SK-N-SH treated with all-trans-retinoic acid at 6 μM for 48 hours (cell line): ENCODE results near the gene CARTPT.

Experiments
- ATAC-seq: fragments of 200-7000 bp; cut with Tn5 transposase; 3 replicates; pipeline ENCODE4 v1.9.1; 2020; ENCODE audit warnings: mild to moderate bottlenecking, moderate library complexity
- BACH2 ChIP-seq: fragments of 250-450 bp; sonication (Bioruptor Pico); IDR thresholded peaks from 2 replicates; pipeline ENCODE4 v1.9.0; 2021; ENCODE audit warnings: mild to moderate bottlenecking, borderline replicate concordance
- CREB5 ChIP-seq: fragments of 250-450 bp; sonication (Bioruptor Pico); IDR thresholded peaks from 2 replicates; pipeline ENCODE4 v1.5.1; 2020; ENCODE audit warnings: low read depth, mild to moderate bottlenecking, moderate library complexity
- CSDC2 ChIP-seq: fragments of 250-450 bp; sonication (Bioruptor Pico); IDR thresholded peaks from 2 replicates; pipeline ENCODE4 v1.5.0; 2020; ENCODE audit warnings: mild to moderate bottlenecking, moderate library complexity
- CSRNP3 ChIP-seq: fragments of 250-450 bp; sonication (Bioruptor Pico); IDR thresholded peaks from 2 replicates; pipeline ENCODE4 v1.5.1; 2021; ENCODE audit warnings: mild to moderate bottlenecking, moderate library complexity
- ESRRG ChIP-seq: fragments of 250-450 bp; sonication (Bioruptor Pico); IDR thresholded peaks from 2 replicates; pipeline ENCODE4 v1.6.1; 2021; ENCODE audit warnings: mild to moderate bottlenecking
- GLIS3 ChIP-seq: fragments of 250-450 bp; sonication (Bioruptor Pico); IDR thresholded peaks from 2 replicates; pipeline ENCODE4 v1.5.0; 2020; ENCODE audit warnings: mild to moderate bottlenecking, moderate library complexity
- ISL1 ChIP-seq: fragments of 250-450 bp; sonication (Bioruptor Pico); IDR thresholded peaks from 2 replicates; pipeline ENCODE4 v2.1.2; 2022; ENCODE audit warnings: mild to moderate bottlenecking, moderate library complexity
- OSR1 ChIP-seq: fragments of 250-450 bp; sonication (Bioruptor Pico); IDR thresholded peaks from 2 replicates; pipeline ENCODE4 v1.8.0; 2022; ENCODE audit warnings: moderate library complexity, mild to moderate bottlenecking, inconsistent platforms
- PATZ1 ChIP-seq: fragments of 250-450 bp; sonication (Bioruptor Pico); IDR thresholded peaks from 2 replicates; pipeline ENCODE4 v1.8.0; 2020; ENCODE audit warnings: mild to moderate bottlenecking, moderate library complexity, borderline replicate concordance
- POU6F1 ChIP-seq: fragments of 250-450 bp; sonication (Bioruptor Pico); IDR thresholded peaks from 2 replicates; pipeline ENCODE4 v1.8.0; 2021; ENCODE audit warnings: low read depth, mild to moderate bottlenecking, moderate library complexity, borderline replicate concordance
- PPARA ChIP-seq: fragments of 250-450 bp; sonication (Bioruptor Pico); IDR thresholded peaks from 2 replicates; pipeline ENCODE4 v1.5.0; 2020; ENCODE audit warnings: mild to moderate bottlenecking, borderline replicate concordance
- RARB ChIP-seq: fragments of 250-450 bp; sonication (Bioruptor Pico); IDR thresholded peaks from 2 replicates; pipeline ENCODE4 v1.8.0; 2021; ENCODE audit warnings: mild to moderate bottlenecking, moderate library complexity
- SNAI2 ChIP-seq: fragments of 250-450 bp; sonication (Bioruptor Pico); IDR thresholded peaks from 2 replicates; pipeline ENCODE4 v1.5.0; 2020; ENCODE audit warnings: mild to moderate bottlenecking, moderate library complexity
- TCF4 ChIP-seq: fragments of 250-450 bp; sonication (Bioruptor Pico); IDR thresholded peaks from 2 replicates; pipeline ENCODE4 v1.8.0; 2021; ENCODE audit warnings: mild to moderate bottlenecking, moderate library complexity, borderline replicate concordance
- TOX ChIP-seq: fragments of 250-450 bp; sonication (Bioruptor Pico); IDR thresholded peaks from 2 replicates; pipeline ENCODE4 v1.8.0; 2021; ENCODE audit warnings: mild to moderate bottlenecking, moderate library complexity, borderline replicate concordance
- TSHZ2 ChIP-seq: fragments of 250-450 bp; sonication (Bioruptor Pico); IDR thresholded peaks from 2 replicates; pipeline ENCODE4 v1.5.0; 2020; ENCODE audit warnings: mild to moderate bottlenecking, moderate library complexity
- ZC3H10 ChIP-seq: fragments of 250-450 bp; sonication (Bioruptor Pico); IDR thresholded peaks from 2 replicates; pipeline ENCODE4 v1.5.1; 2021; ENCODE audit warnings: mild to moderate bottlenecking, moderate library complexity
- ZFP30 ChIP-seq: fragments of 450-650 bp; formaldehyde crosslinking; IDR thresholded peaks from 2 replicates; pipeline ENCODE4 v1.5.0; 2022; ENCODE audit warnings: mild to moderate bottlenecking, moderate library complexity
- ZNF565 ChIP-seq: fragments of 450-650 bp; formaldehyde crosslinking; conservative IDR thresholded peaks from 2 replicates; pipeline ENCODE4 v1.5.0; 2020; ENCODE audit warnings: low read depth, mild to moderate bottlenecking, moderate library complexity
- ZNF70 ChIP-seq: fragments of 450-650 bp; formaldehyde crosslinking; IDR thresholded peaks from 2 replicates; pipeline ENCODE4 v1.5.0; 2020; ENCODE audit warnings: mild to moderate bottlenecking, moderate library complexity
- ZNF8 ChIP-seq: fragments of 450-650 bp; formaldehyde crosslinking; IDR thresholded peaks from 2 replicates; pipeline ENCODE4 v1.5.0; 2020; ENCODE audit warnings: mild to moderate bottlenecking, moderate library complexity

Gene CARTPT

GRCh38 chr5:71744009-71744790, 25.1 kb downstream of the CARTPT start:
- ATAC-seq = no peak
- no peak for TF ChIP-seq PATZ1 (CRISPR knock-in tag)
- no peak for TF ChIP-seq RARB
- no peak for TF ChIP-seq BACH2 (CRISPR knock-in tag)
- TF ChIP-seq GLIS3 (CRISPR knock-in tag) = no peak
- TF ChIP-seq PPARA = no peak
- TF ChIP-seq OSR1 (CRISPR knock-in tag) = no peak
- no peak for TF ChIP-seq ZC3H10 (CRISPR knock-in tag)
- no peak for TF ChIP-seq TCF4 (CRISPR knock-in tag)
- TF ChIP-seq CREB5 = no peak
- TF ChIP-seq ESRRG (CRISPR knock-in tag) = no peak
- no peak for TF ChIP-seq CSRNP3
- no peak for TF ChIP-seq SNAI2
- TF ChIP-seq ZNF565 (CRISPR knock-in tag) = no peak
- no peak for TF ChIP-seq ISL1 (CRISPR knock-in tag)
- no peak for TF ChIP-seq ZNF8
- no peak for TF ChIP-seq POU6F1
- no peak for TF ChIP-seq ZNF70 (CRISPR knock-in tag)
- TF ChIP-seq TOX (CRISPR knock-in tag) = no peak

GRCh38 chr5:71747182-71747581, 28.1 kb downstream of the CARTPT start:
- ATAC-seq = no peak
- no peak for TF ChIP-seq TOX (CRISPR knock-in tag)
- TF ChIP-seq ZNF8 = no peak
- no peak for TF ChIP-seq CREB5
- no peak for TF ChIP-seq ZNF70 (CRISPR knock-in tag)
- no peak for TF ChIP-seq ESRRG (CRISPR knock-in tag)
- TF ChIP-seq GLIS3 (CRISPR knock-in tag) = no peak
- TF ChIP-seq PATZ1 (CRISPR knock-in tag) = no peak
- no peak for TF ChIP-seq ZNF565 (CRISPR knock-in tag)
- no peak for TF ChIP-seq CSRNP3
- no peak for TF ChIP-seq ZFP30
- TF ChIP-seq ZC3H10 (CRISPR knock-in tag) = no peak
- TF ChIP-seq PPARA = no peak
- no peak for TF ChIP-seq BACH2 (CRISPR knock-in tag)
- no peak for TF ChIP-seq CSDC2 (CRISPR knock-in tag)
- no peak for TF ChIP-seq SNAI2
- TF ChIP-seq POU6F1 = no peak
- TF ChIP-seq TSHZ2 (CRISPR knock-in tag) = no peak
